IMR-90 (cell line): ENCODE measurements around the gene FREM3.

Source experiments
- RFX5 ChIP-seq: IDR thresholded peaks from 2 replicates; pipeline ENCODE4 v1.8.0; 2012; ENCODE audit warnings: low read depth, mild to moderate bottlenecking, low read length, moderate library complexity
- TF ChIP-seq, protein P1 (sequence below): conservative IDR thresholded peaks from 2 replicates; pipeline ENCODE4 v1.5.1; 2012; ENCODE audit warnings: mild to moderate bottlenecking, low read depth, low read length, improper control_type of control experiment

DNA sequence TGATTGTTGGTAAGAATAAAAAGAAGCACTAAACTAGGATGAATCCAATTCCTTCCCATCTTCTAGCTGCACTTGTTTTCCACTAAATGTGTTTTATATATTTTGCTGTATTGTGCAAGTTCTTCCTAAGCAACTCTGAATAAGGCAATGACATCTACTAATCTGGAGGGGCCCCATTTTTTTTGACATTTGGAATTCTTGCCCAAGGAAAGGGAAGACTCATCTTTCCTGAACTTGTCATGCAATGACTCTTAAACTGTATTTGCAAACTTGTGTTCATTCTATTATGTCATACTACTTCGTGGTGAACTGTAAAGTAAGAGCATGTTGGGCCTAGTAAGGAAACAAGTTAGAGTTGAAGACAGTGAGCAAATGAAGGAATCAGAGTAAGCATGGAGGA lies 45.9 kb downstream of the FREM3 start:
- no peak for TF ChIP-seq RFX5
- TF ChIP-seq, protein P1, sequence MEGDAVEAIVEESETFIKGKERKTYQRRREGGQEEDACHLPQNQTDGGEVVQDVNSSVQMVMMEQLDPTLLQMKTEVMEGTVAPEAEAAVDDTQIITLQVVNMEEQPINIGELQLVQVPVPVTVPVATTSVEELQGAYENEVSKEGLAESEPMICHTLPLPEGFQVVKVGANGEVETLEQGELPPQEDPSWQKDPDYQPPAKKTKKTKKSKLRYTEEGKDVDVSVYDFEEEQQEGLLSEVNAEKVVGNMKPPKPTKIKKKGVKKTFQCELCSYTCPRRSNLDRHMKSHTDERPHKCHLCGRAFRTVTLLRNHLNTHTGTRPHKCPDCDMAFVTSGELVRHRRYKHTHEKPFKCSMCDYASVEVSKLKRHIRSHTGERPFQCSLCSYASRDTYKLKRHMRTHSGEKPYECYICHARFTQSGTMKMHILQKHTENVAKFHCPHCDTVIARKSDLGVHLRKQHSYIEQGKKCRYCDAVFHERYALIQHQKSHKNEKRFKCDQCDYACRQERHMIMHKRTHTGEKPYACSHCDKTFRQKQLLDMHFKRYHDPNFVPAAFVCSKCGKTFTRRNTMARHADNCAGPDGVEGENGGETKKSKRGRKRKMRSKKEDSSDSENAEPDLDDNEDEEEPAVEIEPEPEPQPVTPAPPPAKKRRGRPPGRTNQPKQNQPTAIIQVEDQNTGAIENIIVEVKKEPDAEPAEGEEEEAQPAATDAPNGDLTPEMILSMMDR: no peak
